GM18868 (cell line): ENCODE results near the gene PLXNA2.

Experiments
- ATAC-seq: cut with Tn5 transposase; IDR thresholded peaks from one replicate; pipeline ENCODE4 v1.9.1; 2021; ENCODE audit warnings: mild to moderate bottlenecking, moderate library complexity; ENCODE audit not compliant: unreplicated experiment

Gene PLXNA2

DNA sequence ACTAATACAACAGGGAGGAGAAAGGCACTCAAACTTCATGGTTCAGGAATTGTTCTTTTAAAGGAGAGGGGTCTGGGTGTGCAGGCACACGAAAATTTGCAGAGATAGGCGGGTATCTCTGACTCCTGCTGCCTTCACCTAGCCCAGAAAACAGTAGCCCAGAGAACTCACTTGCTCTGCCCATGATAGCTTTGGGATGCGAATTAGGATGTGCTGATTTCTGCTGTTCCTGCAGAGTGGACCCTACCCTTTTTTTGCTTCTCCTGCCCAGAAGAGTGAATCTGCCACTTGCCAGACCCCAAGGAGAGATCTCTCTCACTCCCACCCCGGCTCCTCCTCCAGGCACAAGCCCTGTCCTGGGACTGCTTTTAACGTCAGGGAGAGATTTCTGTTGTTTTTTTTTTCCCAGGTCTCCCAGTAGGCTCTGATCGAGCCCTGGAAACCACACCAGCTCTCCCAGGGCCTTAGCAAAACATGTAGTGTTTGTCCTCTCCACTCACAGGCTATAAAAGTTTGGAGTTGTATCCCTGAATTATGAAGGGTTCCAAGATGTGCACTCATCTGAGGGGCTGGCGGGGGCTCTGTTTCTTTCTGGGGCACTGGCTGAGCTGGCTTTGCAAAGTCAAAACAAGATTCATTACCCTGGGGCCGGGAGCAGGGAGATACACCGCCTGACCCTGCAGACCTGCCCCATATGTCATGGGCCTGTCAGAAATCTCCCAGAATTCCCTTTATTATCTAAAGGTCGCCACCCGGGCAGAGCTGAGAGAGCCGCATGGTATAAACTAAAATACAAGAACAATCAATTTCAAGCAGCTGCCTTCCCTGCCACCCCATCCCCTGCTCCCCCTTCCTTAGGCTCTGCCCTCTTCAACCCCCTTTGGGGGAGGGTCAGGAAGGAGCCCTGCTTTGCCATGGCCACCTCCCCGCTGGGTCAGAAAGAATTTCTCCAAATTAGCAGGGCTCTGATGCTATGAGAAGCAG is 17.9 kb downstream of the PLXNA2 start:
- ATAC-seq, result no peak

DNA sequence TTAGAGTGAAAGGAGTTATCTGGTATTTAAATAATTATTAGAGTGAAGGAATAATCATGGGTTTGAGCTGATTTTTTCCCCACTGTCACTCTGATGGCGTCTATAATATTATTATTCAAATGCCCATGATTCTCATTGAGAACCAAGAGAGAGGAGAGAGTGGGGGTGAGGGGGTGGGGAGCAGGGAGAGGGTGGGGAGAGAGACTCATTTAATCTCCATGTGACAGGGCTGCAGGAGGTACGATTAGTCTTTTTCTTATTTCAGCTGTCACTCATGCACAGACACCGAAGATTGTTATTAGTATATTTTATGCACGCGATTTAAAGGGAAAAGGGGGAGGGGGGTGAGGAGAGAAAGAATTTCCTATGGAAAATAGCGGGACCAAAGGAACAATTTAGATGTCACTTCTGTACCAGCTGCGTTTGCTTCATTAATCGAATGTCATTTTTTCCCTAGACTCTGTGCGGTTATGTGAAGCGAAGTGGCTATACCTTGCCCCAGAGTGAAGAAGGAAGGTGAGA is 19.9 kb downstream of the PLXNA2 start:
- ATAC-seq, result no peak

- ATAC-seq, result no peak
Observed at GRCh38 chr1:208223136-208223535, 21.0 kb downstream of the PLXNA2 start.

DNA sequence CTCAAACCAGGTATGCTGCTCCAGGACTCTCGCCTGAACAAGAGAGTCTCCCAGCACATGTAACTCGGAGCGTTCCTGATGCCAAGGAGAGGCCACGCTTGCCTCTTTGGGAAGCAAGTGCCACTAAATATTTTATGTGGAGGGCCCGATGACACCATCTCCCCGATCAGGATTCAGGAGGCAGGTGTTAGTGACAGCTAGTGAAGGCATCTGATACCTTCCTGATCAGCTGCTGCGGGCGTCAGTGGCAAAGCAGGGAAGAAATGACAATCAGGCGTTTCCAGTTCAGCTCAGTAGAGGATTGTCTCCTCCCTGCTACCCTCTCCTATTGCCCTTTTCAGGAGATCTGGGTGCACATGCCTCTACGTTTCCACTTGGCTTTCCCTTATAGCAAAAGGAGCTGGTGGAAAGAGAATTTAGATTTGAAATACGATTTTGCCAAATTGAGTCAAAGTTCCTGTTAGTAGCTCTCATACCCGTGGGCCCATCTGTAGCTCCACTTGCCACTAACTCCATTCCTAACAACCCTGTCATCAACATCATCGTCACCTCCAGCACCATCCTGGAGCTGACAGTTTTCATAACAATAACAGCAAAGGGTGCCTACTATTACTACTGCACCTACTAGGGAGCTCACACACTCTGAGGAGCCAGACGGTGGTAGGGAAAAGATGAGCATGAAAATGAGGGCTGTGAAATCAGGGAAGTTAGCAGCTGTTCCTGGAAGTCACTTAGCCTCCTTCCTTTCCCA is 21.6 kb downstream of the PLXNA2 start:
- no peak for ATAC-seq

- no peak for ATAC-seq
Observed at GRCh38 chr1:208221291-208221622, 22.9 kb downstream of the PLXNA2 start.

DNA sequence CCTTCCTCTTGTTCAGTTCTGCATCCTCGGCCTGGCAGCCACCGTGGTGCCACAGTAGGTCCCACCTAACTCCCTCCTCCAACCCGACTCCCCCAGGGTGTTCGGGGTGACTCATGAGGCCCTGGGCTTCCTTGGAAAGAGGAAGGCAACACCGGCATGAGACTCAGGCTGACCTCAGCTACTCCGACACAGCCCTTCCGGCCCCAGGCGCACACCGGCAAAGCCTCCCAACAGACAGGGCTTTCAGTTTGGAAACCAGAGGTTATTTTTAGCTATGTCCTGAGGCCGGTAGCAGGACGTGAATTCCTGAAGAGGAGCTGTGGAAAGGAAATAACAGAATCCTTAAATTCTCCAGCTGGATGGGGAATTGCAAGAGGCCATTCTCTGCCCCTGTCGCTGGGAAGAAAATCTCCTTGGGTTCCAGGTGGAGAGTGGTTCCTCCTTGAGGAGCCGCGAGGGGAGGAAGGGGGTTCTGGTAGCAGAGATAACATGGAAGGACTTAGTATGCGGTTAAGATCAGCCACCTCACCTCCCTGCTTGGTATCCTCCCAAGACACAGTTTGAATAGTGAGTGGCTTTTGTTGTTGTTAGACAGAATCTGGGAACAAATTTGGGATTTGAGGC is 24.4 kb downstream of the PLXNA2 start:
- ATAC-seq, result no peak

DNA sequence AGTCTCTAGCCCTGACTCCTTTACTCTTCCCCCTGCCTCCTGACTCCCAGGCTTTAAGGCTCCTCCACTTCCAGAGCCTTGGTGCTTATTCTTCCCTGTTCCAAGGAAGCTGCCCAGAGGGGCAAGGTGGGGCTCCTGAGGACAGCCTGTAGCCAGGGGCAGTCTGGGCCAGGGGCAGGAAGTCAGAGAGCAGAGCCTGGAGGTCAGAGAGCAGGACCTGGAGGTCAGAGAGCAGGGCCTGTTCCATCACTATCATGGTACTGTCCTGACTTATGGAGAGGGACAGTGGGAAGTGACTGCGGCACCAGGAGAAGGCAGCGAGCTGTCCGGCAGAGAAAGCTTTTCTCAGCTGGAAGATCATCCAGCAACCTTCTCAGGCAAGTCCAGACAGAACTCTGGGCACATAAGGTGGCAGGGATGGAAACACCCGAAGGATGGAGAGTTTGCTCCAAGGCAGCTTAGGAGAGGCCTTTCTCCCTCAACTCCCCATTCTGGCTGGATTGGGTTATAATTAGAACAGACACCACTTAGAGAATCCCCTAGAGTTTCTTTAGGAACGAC is 25.0 kb downstream of the PLXNA2 start:
- no peak for ATAC-seq

- ATAC-seq, result no peak
Observed at GRCh38 chr1:208218237-208219097, 25.7 kb downstream of the PLXNA2 start.

- no peak for ATAC-seq
Observed at GRCh38 chr1:208217781-208218180, 26.4 kb downstream of the PLXNA2 start.

DNA sequence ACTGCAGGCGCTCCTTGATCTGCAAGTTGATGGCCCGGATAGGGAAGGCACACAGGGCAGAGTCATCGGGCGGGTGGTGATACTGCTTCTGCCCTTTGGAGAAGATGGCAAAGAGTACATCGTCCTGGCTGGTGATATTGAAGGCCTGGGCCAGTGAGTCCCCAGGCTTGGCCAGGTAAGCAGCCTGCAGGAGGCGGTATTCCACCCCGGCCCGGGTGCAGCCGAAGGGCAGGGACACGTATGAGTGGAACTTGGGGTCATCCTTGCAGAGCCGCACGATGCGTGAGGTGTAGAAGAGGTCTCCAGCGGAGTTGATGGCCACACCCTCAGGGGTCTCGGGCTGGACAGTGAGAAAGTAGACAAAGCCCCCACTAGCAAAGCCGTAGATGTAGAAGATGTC is 27.4 kb downstream of the PLXNA2 start:
- ATAC-seq, result no peak

GRCh38 chr1:208216062-208216461 is 28.1 kb downstream of the PLXNA2 start:
- ATAC-seq, result no peak

GRCh38 chr1:208215393-208215792 is 28.8 kb downstream of the PLXNA2 start:
- ATAC-seq, result no peak

DNA sequence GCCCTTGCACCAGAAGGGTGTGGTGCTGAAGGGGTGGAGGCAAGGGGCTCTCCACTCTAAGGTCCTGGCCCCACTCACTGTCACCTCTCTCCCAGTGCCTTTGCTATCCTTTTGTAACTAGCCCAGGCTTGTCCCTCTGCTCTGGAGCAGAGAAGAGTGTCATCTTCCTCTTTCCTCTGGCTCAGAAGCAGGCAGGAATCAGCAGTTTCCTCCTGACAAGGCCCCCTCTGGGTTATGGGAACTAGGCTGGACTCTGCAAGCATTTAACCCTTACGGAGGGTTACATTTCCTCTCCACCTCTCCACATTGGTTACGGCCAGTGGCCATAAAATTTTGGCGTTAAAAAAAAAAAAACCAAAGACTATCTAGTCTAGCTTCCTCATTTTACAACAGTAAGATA is 30.4 kb downstream of the PLXNA2 start:
- no peak for ATAC-seq

DNA sequence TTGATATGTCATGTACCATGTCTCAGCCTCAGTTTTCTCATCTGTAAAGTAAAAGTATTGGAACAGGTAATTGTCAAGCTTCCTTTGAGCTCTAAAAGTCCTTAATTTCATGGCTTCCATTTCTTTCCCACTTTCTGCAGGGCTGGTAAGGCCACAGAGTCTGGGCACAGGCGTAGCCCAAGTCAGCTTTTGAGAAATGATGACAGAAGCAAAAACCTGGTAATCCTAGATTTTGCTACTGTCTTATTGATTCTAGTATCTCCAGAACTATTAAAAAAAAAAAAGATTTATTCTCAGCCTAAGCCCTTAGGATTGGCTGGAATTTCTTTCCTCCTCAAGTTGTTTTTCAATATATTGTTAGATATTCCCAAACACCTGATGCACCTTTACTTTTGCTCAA is 31.3 kb downstream of the PLXNA2 start:
- no peak for ATAC-seq

GRCh38 chr1:208211921-208212843 is 32.0 kb downstream of the PLXNA2 start:
- no peak for ATAC-seq

GRCh38 chr1:208209896-208210589 is 34.1 kb downstream of the PLXNA2 start:
- ATAC-seq, result no peak

- ATAC-seq, result no peak
Observed at GRCh38 chr1:208209286-208209685, 34.9 kb downstream of the PLXNA2 start.

- no peak for ATAC-seq
Observed at GRCh38 chr1:208208132-208208487, 36.1 kb downstream of the PLXNA2 start.
